Measurements from ENCODE around the gene TEX101.

The TEX101 gene

DNA sequence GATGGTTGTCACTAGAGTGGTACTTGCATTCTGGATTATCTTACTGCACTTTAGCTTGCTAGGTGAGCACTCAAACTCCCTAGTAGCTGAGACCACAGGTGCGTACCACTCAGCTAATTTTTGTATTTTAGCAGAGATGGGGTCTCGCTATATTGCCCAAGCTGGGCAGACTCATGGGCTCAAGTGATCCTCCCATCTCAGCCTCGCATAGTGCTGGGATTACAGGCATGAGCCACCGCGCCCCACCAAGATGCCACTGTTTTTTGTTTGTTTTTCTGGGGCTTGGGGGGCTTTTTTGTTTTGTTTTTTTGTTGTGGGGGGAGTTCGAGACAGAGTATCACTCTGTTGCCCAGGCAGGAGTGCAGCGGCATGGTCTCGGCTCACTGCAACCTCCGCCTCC is 33.0 kb downstream of the TEX101 start:
- no peak for DNase-seq (ENCODE audit: low spot score)

- DNase-seq (ENCODE audit: low spot score): no peak
Observed at GRCh38 chr19:43450545-43450997, 35.9 kb downstream of the TEX101 start.

- DNase-seq (ENCODE audit: low spot score): no peak
Observed at GRCh38 chr19:43452582-43452981, 37.9 kb downstream of the TEX101 start.

DNA sequence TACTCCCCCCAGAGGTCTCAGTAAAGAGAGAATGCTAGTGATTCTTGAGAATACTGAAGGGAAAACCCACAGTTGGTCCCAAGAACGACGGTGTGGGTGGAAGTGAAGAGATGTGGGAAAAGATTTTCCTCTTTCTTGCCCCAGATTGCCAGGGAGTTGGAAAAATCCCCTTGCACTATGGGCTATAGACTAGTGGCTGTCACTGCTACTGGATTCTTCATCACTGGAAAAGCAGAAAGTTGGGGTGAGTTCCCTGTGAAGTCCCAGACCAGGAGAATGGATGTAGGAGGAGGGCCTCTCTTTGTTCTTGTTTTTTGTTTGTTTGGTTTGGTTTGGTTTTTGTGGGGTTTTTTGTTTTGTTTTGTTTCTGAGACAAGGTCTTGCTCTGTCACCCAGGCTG is 39.3 kb downstream of the TEX101 start:
- DNase-seq (ENCODE audit: low spot score): no peak

GRCh38 chr19:43455321-43456113 is 40.8 kb downstream of the TEX101 start:
- no peak for DNase-seq (ENCODE audit: low spot score)

DNA sequence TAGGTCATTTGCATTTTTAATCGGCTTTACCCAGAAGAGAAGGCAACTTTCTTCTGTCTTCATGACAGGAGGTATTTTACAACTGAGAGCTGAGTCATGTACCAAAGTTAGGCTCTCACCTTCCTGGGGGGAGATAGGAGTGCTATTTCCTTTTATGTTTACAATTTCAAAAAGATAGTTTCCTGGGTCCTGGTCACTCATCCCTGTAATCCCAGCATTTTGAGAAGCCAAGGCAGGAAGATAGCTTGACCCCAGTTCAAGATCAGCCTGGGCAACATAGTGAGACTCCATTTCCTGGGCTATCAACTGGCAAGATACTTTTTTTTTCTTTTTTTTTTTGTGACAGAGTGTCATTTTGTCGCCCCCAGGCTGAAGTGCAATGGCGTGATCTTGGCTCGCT is 43.1 kb downstream of the TEX101 start:
- no peak for DNase-seq (ENCODE audit: low spot score)

DNA sequence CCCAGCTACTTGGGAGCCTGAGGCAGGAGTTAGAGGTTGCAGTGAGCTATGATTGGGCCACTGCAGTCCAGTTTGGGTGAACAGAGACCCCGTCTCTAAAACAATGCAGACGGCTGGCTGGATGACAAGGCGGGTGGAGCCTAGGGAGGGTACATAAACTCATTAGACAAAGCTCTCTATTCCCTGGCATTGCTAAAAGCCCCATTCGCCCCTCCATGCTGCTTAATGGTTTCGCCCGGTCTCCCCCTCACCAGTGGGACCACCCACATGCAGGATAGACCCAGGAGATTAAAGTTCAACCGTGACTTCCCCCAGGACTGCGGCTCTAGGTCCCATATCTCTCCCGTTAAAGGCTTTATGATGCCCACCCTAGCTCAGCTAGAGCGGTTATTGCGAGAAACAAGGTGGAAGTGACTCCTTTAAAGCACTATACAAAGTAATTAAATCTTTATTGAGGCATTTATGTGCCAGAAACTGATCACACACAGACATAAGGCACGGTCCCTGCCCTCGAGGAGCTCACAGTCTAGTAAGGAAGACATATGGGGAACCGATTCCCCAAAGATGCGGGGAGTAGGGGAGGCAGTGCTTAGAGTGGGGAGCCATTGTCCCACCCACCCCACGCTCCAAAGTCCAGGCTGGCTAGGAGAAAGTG is 45.8 kb downstream of the TEX101 start:
- no peak for DNase-seq (ENCODE audit: low spot score)

DNA sequence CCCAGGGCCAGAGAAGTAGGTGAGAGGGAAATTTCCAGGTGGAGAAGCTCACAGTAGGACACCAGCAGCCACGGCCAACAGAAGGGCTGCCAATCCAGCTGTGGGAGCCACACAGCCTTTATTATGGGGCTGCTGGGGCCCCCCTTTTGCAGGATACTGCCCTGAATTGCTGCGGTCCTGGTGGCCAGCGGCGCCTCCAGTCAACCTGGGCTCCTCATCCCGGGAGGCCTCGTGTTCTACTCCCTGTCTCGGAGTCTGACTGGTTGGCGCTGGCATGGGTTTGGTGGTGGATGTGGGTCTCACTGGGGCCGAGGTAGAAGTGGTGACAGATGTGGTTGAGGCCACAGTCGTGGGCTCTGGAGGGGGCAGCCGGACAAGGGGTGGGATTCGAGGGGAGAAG is 46.6 kb downstream of the TEX101 start:
- no peak for DNase-seq (ENCODE audit: low spot score)

DNA sequence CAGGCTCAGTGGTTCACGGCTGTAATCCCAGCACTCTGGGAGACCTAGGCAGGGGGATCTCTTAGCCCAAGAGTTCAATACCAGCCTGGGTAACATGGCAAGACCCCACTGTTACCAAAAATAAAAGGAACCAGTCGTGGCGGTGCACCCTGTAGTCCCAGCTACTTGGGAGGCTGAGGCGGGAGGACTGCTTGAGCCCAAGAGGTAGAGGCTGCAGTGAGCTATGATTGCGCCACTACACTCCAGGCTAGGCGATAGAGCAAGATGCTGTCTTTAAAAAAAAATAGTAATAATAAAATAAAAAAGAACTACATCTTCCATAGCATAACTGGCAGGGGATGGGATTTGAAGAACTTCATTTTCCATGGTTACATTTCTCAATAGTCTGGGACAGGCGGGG is 47.7 kb downstream of the TEX101 start:
- DNase-seq (ENCODE audit: low spot score): no peak

DNA sequence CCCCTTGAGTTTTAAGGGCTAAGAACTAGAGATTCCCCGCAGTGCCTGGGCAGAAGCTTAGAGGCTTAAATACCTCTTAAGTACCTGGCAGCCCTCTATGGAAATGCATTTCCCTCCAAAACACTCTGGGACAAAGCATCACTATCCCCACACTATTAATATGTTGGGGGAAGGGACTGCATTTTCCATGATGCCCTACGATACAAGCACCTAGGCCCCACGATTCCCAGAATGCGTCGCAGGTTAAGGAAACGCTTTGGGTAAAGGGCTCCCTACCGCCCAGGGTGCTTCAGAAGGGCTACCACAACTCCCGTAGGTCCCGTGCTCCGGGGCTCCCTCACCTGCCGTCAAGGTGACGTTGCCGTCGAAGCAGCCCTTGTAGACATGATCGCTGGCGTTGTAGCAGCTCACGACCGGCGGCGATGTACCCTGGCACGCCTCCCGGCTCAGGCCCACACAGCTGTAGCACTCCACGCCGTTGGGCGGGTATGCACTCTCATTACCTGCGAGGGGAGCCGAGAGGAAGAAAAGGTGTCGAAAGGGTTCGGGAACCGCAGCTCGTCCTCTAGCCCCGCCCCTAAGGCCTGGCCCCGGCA is 48.2 kb downstream of the TEX101 start:
- no peak for DNase-seq (ENCODE audit: low spot score)

GRCh38 chr19:43463381-43464133 is 48.9 kb downstream of the TEX101 start:
- DNase-seq (ENCODE audit: low spot score): peak; percentile 85

- DNase-seq (ENCODE audit: low spot score): no peak
Observed at GRCh38 chr19:43464134-43464775, 49.6 kb downstream of the TEX101 start.

- DNase-seq (ENCODE audit: low spot score): no peak
Observed at GRCh38 chr19:43465468-43466120, 50.9 kb downstream of the TEX101 start, which contains the start of gene LYPD3. TSS of gene LYPD3 (minus strand) at chr19:43465608. CDS start at chr19:43465571, 37 bp downstream.

- DNase-seq (ENCODE audit: low spot score): no peak
Observed at GRCh38 chr19:43466793-43467192, 52.1 kb downstream of the TEX101 start.

DNA sequence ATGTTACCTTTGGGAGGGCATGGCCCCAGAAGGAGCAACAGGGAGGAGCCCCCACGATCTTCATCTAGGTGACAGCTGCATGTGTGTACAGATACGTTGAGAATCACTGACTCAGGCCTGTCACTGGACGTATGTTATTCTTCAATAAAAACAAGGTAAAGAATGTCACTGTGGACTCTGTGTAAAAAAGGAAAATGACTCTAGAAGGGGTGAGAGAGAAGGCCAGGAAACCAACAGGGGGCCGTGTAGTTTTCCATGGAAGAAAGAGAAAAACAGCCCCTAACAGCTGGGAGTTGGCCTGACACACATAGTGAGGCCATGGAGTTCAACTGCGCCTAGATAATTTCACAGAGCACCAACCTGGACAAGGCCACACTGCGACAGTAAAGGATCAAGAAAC is 52.6 kb downstream of the TEX101 start:
- no peak for DNase-seq (ENCODE audit: low spot score)

DNA sequence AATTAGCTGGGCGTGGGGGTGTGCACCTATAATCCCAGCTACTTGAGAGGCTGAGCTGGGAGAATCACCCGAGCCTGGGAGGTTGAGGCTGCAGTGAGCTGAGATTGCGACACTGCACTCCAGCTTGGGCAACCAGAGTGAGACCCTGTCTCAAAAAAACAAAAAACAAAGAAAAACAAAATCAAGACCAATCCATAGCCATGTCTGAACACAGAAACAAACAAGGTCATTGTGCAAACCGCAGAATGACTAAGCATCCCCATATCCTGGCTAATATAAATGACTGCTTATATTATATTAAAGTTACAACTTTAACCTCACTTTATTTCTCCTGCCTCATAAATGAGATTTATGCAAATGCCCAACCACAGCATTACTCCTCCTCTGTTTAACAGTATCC is 53.0 kb downstream of the TEX101 start:
- DNase-seq (ENCODE audit: low spot score): no peak
